HTR-8/SVneo (cell line): ENCODE data around the gene AQP5.

Experiments used
- DNase-seq: peaks from one replicate; pipeline ENCODE4 v3.0.0; 2011; ENCODE audit warnings: low spot score, mixed read lengths; ENCODE audit not compliant: insufficient read length
- FAIRE-seq: peaks from 2 replicates; lab custom pipeline; 2011; peaks lifted over from hg19 to GRCh38; lab: Jason Lieb, UNC

AQP5 gene

DNA sequence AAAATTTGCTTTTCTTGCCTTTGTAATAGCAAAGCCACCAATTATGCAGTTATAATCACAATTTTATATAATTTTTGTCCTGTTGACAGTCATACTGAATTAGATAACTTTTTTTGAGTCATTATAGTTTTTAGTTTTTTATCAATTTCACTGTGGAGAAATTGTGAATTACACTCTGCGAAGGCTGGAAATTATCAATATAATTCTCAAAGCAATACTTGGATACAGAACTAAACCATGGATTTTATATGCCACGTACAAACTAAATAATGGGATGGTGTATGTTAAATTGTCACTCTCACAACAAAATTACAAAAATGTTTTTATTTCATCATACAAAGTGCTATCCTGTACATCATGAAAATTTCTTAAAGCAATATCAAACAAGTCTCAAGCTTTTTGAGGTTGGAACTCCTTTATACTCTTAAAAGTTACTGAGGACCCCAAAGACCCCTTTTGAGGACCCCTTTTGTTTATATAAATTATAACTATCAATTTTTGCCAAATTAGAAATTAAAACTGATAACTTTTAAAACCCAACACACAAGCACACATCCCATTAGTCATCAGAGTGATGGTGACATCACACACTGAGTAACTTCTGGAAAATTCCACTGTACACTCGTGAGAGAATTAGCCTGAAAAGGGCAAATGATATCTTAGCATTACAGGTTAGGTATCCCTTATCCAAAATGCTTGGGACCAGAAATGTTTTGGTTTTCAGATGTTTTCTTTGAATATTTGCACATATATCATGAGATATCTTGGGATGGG lies 31.0 kb upstream of the AQP5 start:
- FAIRE-seq, result no peak

DNA sequence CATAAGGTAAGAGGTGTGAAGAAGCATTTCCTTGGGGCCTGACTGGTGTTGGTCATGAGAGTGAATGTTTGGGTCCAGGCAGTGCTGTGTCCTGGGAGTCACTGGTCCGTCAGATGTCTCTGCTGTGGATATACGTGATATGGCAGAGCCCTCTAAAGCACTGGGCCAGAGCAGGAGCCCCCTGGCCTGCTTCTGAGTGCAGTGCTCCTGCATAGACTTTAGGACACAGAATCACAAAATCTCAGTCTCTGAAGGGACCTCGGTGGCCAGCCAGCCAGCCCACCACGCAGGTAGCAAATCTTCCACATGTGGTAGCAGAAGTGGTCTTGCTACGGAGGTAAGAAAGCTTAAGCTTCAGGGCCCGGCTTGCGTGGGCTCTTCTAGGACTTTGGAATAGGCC lies 29.6 kb upstream of the AQP5 start:
- FAIRE-seq (no peak), DNase-seq (no peak)

More for the DNA sequence above, 31.0 kb upstream of the AQP5 start:
- no peak for DNase-seq

DNA sequence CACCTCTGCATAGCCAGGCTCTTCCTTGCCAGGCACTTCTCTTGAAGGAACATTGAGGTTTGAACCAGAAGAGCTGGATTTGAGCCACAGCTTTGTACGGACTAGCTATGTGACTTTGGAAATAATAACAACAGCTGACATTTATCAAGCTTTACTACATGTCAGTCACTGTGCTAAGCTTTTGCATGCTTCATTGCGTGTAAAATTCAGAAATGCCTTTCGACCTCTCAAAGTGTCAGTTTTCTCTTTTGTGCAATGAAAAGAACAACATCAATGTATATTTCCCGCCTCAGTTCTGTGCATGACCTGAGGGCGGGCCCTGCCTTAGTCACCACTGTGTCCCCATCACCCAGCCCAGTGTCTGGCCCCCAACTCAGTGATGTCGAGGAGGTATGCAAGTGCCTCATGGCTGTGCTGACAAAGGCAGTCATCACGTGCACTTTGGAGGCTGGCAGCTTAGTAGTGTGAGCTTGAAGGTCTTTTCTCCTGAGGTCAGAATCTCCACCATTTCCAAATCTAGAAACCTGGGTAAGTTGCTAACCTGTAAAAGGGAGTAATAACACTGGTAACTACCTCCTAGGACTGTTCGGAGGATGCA lies 29.0 kb upstream of the AQP5 start:
- no peak for FAIRE-seq

DNA sequence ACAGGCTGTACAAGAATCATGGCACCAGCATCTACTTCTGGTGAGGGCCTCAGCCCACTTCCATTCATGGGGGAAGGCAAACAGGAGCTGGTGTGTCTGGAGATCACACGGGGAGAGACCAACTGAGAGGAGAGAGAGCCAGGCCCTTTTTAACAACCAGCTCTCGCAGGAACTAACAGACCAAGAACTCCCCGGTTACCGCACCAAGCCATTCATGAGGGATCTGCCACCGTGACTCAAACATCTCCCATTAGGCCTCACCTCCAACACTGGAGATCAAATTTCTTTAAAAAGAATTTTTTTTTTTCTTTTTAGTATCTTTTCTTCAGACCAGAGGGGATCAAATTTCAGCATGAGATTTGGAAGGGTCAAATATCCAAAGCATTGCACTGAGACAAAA lies 27.9 kb upstream of the AQP5 start:
- no peak for DNase-seq
- FAIRE-seq, result no peak

More for the DNA sequence above, 29.0 kb upstream of the AQP5 start:
- DNase-seq, result no peak

DNA sequence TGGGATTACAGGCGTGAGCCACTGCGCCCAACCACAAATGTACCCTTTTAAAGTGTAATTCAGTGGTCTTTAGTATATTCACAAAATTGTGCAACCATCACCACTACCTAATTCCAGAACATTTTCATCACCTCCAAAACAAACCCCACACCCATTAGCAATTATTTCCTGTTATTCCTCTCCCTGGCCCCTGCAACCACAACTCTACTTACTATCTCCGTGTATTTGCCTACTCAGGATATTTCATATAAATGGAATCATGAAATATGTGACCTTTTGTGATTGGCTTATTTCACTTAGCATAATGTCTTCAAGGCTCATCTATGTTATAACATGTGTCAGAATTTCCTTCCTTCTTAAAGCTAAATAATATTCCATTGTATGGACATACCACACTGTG lies 27.2 kb upstream of the AQP5 start:
- no peak for FAIRE-seq
- no peak for DNase-seq

DNA sequence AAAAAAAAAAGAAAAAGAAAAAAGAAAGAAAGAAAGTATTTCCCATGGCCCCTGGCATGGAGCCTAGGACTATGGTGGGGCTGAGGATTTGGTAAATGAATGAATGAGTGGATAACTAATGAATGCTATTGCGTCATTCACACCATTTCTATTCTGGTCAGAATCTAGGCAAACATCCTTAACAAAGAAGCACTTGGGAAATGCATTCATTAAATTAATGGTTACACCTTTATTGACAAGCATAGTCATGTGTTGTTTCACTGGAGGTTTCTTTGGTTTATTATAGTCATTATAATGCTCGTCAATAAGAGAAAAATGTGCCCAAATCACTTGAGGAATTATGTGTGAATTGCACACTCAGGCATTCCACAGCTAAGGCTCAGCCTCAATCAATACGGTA lies 24.7 kb upstream of the AQP5 start:
- no peak for FAIRE-seq
- no peak for DNase-seq

DNA sequence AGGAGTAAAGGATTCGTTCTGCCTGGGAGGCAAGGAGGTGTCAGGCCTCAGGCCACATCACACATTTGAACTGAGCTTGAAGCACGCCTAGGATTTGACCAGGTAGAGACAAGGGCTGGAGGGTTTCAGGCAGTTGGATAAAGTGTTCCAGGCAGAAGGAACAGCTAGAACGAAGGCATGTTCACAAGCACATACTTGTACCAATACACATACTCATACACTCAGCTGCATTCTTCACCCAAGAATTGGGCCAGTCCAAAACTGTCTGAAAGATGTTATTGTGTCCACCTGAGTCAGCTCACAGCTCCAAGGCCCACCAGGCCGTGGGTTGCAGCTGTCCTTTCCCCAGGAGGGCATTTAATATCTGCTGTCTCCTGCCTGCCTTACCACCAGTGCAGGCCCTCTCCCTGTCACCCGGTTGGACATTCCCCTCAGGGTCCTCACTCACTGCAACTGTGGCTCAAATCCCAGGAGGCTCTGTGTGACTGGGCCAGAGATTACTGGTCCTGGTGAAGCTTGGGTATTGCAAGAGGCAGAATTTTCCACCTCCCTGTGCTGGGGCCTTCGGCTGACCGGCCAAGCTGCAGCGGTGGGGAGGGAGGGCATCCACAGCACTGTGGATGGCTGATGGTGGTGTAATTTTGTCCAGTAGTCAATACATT lies 23.9 kb upstream of the AQP5 start:
- DNase-seq (no peak), FAIRE-seq (peak; percentile 36)

DNA sequence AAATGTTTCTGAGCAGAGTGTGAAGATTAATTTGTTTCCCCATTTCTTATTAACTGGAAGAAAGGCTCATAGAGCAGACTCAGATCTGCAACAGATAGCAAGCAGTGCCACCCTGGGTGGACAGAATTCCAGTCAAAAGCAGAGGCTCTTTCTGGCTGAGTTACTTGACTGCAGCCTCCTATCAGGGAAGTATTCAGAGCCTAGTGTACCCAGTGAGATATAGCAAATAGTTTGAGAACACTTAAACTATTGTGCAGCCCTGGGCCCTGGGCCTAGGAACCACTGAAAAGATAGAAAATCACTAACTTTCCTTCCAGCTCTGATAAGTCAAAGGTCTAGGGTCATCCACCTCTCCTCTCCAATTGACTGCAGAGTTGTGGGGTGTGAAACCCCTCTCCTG lies 22.4 kb upstream of the AQP5 start:
- DNase-seq (no peak), FAIRE-seq (no peak)

DNA sequence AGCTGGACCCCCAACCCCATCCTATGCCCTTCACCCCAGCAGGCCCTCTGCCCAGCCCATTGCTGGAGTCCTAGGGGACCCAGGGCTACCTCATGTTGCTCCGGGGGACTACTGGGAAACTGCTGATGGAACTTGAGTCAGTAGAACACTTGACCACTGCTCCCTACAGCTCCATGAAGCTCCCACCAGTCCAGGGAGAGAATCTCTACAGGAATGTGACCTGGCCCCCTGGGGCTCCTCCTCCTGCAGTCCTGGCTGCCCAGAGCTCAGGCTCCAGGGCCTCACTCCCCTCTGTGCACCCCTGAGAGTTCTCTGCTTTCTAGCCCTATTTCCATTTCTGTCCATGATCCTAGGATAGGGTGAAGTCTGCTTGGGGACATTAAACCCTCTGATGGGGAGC lies 22.0 kb upstream of the AQP5 start:
- FAIRE-seq (no peak), DNase-seq (no peak)

DNA sequence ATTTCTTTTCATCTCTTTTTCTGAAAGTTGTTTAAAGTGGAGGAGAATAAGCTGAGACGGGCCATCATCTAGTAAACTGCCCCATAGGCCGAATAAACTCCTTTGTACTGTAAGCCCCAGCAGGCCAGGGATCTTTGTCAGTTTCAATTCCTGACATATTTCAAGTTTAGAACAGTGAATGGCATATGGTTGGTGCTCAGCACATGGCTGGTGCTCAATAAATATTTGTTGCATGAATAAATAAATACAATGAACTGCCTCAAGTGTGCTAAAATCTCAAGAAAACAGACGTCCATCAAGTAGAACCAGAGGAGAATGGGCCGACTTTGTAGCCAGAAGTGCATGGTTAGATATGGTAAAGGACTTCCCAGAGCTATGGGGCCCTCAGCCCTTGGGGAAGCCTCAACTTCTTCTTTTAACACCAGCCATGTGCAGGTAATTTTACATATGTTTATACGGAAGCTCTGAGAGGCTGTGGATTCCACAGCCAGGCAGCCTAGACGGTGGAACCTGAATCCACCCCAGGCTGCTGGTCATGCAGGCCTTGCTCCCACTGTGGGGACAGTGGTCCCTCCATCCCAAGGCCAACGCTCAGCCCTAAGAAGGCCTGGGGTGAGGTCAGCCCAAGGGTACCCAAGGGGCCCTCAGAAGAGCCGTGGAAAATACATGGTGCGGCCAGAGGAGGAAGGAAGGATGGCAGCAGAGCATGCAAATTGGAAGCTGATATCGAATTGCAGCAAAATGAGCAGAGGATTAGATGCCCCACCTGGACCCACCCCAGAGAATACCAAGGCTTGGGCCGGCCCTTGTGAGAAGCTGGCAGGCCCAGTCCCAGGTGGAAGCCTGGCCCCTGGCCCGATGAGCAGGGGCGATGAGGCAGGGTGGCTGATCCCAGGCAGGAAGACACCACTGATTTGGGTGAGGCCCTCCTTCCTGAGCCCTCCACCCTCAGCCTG lies 19.8 kb upstream of the AQP5 start:
- DNase-seq (no peak), FAIRE-seq (no peak)

DNA sequence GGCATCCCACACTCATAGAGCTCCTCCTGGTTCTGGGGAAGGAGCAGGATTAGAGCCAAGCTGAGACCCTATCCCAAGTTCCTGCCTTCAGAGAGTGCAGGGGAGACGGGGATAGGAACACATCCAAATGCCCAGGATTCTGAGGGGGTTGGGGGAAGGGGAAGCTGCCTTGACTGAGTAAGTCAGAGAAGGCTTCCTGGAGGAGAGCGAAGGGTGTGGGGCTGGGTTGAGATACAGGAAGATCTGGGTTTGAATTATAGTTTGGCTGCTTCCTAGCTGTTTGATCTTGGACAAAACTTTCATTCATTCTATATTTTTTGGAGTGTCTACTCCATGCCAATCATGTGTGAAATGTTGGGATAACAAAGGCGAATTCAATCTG lies 19.2 kb upstream of the AQP5 start:
- FAIRE-seq (no peak), DNase-seq (no peak)

DNA sequence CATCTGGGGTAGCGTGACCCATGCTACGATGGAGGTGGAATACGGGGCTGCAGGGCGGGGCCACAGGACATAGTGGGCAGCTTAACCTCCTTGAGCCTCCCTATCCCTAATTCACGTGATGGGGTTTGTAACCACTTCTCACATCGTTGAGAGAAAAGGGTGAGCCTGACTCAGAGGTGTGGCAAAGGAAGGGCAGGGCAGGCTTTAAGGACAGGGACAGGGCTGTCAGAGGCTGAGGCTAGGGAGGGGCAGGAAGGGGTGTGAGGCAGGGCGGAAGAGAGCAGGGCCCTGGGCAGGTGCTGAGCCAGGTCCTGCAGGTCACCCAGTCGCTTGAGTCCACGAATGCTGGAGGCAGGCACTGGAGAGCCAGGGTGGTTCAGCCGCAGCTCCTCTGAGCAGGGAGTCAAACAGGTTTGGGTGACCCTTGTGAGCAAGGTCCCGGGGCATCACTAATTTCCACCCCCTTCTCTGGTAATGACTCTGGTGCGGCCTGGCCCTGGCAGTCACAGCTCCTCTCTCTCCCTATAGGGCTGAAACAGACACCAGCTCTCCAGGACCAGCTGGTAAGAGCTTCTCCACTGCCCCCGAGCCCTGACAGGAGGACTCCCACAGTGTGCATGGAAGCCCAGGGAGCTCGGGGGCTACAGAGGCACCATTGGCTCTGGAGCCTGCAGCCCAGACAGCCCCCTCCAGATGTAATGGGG lies 18.6 kb upstream of the AQP5 start:
- no peak for FAIRE-seq
- no peak for DNase-seq

DNA sequence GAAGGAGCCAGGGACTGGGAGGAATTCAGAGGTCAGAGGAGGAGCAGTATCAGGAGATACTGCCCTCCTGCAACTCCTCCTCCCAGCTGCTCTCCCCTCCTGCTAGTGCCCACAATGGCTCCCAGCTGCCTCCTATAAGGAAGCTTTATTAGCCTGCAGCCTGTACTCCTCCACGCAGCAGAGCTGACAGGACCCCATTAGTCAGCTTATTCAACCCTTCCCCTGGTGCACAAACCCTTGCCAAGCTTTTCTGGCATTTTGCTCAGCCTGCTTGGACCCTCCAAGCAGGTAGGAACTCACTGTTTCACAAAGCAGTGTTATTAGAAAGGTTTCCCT lies 18.1 kb upstream of the AQP5 start:
- DNase-seq (no peak), FAIRE-seq (no peak)

DNA sequence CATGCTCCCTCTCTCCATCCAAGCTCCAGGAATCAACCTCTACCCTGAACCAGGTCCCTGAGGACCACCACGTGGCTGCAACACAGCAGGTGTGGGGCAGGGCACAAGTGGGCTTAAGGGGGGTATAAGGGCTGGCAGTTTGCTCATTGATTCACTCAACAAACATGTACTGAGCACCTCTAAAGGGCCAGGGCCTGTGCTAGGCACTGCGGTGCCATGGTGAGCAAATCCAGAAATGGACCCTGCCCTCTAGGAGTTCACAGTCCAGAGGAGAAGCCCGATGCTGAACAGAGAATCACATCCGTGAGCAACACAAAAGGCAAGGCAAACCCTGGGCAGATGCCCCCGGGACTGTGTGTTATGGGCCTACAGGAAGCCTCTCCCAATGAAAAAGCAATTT lies 17.6 kb upstream of the AQP5 start:
- FAIRE-seq (no peak), DNase-seq (no peak)

DNA sequence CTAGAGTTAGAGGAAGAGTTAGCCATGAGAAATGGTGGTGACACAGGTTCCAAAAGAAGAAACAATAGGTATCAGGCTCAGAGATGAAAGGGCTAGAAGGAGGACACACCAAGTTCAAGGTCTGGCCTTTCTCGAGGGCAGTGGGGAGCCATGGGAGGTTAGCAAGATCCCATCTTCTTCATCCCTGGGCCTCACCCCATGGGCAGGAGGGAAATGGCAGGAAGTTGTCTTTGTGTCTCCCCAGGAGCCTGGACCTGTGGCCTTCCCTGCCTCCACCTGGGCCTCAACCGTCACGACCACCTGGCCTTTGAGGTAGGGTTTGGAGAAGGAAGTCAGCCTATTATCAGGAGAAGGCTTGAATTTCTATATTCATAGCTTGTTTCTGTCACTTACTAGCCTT lies 17.0 kb upstream of the AQP5 start:
- DNase-seq (no peak), FAIRE-seq (no peak)

DNA sequence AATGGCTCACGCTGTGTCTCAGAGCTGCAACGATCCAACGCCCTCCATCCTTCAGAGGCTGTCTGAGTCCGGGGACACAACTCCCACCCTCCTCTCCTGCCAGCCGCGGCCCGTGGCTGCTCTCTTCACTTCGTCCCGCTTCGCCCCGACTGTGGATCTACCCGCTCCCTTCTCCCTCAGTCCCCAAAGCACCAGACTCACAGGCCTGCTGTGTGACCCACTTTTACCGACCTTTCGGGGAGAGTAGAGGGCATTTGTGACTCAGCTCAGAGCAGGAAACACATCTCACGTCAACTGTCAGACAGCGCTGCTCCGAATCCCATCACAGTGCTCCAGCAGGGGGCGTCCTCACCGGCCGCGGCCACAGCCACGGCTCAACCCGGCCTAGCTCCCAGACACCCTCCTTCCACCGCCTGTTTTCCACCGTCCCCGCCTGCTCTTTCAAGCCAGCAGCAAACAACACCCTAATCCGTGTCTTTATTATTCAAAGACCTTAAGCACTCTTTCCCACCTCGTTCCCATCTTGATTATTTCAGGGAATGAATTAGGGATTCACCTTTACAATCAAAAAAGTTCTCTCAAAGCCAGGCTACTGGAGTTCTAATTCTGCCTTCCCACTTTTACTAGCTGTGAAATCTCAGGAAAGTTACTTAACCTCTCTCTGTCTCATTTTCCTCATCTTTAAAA lies 16.1 kb upstream of the AQP5 start:
- peak; percentile 80 for FAIRE-seq
- DNase-seq, result peak; percentile 89

DNA sequence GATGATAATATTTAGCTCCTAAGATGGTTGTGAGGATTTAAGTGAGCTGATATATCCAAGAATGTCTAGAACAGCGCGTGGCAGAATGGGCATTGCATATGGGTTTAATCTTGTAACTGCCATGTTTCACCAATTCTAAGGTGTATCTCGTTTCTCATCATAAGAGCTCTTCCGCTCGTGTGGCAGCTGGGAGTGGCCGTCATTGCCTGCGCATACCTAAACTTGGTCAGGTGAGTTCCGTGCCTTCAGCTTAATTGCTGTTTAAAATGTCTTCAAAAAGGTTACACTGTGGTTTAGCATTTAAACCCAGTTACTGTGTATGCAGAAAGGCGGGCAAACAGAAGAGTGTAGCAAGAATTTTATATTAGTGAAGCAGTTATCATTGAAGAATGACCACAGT lies 15.6 kb upstream of the AQP5 start:
- DNase-seq, result no peak

DNA sequence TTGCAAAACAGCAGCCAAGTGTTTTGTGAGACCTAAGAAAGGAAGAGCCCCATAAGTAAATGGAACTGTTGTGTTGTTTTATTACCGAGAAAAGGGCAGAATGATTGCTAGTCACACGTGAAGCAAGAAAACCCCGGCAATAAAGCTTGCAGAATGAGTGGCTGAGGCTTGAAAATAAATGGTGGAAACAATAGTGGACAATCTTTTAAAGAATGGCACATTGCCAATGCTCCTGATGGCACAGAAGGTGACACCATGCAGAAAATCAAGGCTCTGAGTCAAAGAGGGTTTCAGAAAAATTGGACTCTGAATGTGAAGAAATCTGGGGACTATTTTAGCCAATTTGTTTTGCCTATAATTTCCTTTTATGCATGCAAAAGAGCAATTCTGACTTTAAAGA lies 15.2 kb upstream of the AQP5 start:
- FAIRE-seq, result no peak
- no peak for DNase-seq

More for the DNA sequence above, 15.6 kb upstream of the AQP5 start:
- FAIRE-seq, result no peak

DNA sequence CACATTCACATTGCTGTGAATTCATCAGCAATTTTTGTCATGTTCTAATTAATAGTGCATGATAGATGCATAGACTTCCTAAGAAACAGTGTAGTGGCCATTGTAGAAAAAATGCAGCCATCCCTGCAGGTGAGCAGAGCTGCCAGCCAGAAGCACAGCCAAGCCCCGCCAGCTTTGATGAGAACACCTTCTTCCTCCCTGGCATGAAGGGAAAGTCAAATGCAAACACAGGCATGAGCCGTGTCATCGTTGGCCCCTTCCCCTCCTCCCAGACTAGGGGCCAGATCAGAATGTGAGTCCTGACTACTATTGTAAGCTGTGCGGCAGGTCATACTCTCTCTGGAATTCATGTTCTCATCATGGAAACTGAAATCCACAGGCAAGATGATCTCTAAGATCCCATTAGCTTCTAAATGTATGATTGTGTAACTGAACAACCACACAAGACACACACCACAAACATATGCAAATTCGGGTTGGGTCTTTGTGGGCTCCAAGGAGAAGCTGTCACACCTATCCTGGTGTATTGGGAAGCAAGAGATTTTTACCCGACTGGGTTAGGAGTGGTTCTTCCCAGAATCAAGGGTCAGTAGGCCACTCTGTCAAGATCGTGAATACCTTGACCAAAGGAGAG lies 14.0 kb upstream of the AQP5 start:
- FAIRE-seq, result no peak
- no peak for DNase-seq
